Neuronal stem cell (in vitro differentiated cells): ENCODE data around the gene SPOCK1.
A peak's percentile ranks its signal among the peaks of the same experiment; 100 is the strongest.

Experiments
- DNase-seq: peaks from one replicate; pipeline ENCODE4 v3.0.0-alpha.2; 2013; ENCODE audit warnings: low spot score
- H2AFZ ChIP-seq: one replicate; pipeline ENCODE4 v1.6.1; 2013; ENCODE audit warnings: mild to moderate bottlenecking, low read length, inconsistent platforms
- H2AK5ac ChIP-seq: 2 replicates; pipeline ENCODE4 v1.6.1; 2013; ENCODE audit warnings: low read depth, mild to moderate bottlenecking, inconsistent platforms, low read length, moderate library complexity, mixed read lengths
- H2BK120ac ChIP-seq: 2 replicates; pipeline ENCODE4 v1.6.1; 2013; ENCODE audit warnings: low read depth, mild to moderate bottlenecking, inconsistent platforms, low read length, moderate library complexity, mixed read lengths
- H2BK12ac ChIP-seq: one replicate; pipeline ENCODE4 v1.6.1; 2013; ENCODE audit warnings: low read length, inconsistent platforms
- H2BK15ac ChIP-seq: 2 replicates; pipeline ENCODE4 v1.6.1; 2013; ENCODE audit warnings: mild to moderate bottlenecking, low read length, inconsistent platforms, mixed read lengths
- H2BK5ac ChIP-seq: one replicate; pipeline ENCODE4 v1.6.1; 2013; ENCODE audit warnings: inconsistent platforms, mild to moderate bottlenecking, low read length, moderate library complexity
- H3K14ac ChIP-seq: one replicate; pipeline ENCODE4 v1.6.1; 2013; ENCODE audit warnings: low read length, inconsistent platforms
- H3K18ac ChIP-seq: 2 replicates; pipeline ENCODE4 v1.6.1; 2013; ENCODE audit warnings: low read length, inconsistent platforms
- H3K23ac ChIP-seq: 2 replicates; pipeline ENCODE4 v1.6.1; 2013; ENCODE audit warnings: low read depth, mild to moderate bottlenecking, mixed read lengths, low read length, inconsistent platforms; ENCODE audit not compliant: poor library complexity
- H3K27ac ChIP-seq: replicated peaks from 3 replicates; pipeline ENCODE4 v1.5.1; 2013; ENCODE audit warnings: low read length, inconsistent platforms
- H3K27me3 ChIP-seq, 3 experiments: 2 replicates each; pipeline ENCODE4 v1.6.1; 2013; ENCODE audit warnings: low read length in 3 of 3, mild to moderate bottlenecking in 2 of 3, inconsistent platforms in 1 of 3, low read depth in 1 of 3, mixed read lengths in 1 of 3, moderate library complexity in 1 of 3; ENCODE audit not compliant: control insufficient read depth in 3 of 3, insufficient read depth in 3 of 3
- H3K36me3 ChIP-seq, 2 donors: replicated peaks in 1 of 2; 2 replicates each; pipeline ENCODE4 v1.6.1; 2013; ENCODE audit warnings: low read length in 2 of 2; ENCODE audit not compliant: control insufficient read depth in 2 of 2, insufficient read depth in 2 of 2
- H3K4ac ChIP-seq: 2 replicates; pipeline ENCODE4 v1.6.1; 2013; ENCODE audit warnings: inconsistent platforms, mild to moderate bottlenecking, low read length, moderate library complexity
- H3K4me1 ChIP-seq, 2 donors: 1 replicate in 1 of 2; 2 replicates in 1 of 2; pipeline ENCODE4 v1.6.1; 2013; ENCODE audit warnings: low read length in 2 of 2, low read depth in 1 of 2; ENCODE audit not compliant: control insufficient read depth in 2 of 2, insufficient read depth in 1 of 2
- H3K4me2 ChIP-seq: one replicate; pipeline ENCODE4 v1.6.1; 2013; ENCODE audit warnings: mild to moderate bottlenecking, low read length, inconsistent platforms; ENCODE audit not compliant: insufficient read depth, poor library complexity, severe bottlenecking
- H3K4me3 ChIP-seq, 2 donors: 2 replicates each; pipeline ENCODE4 v1.5.1; 2013; ENCODE audit warnings: low read length in 2 of 2, mild to moderate bottlenecking in 2 of 2, inconsistent platforms in 1 of 2, moderate library complexity in 1 of 2
- H3K79me1 ChIP-seq: one replicate; pipeline ENCODE4 v1.6.1; 2013; ENCODE audit warnings: low read depth, mild to moderate bottlenecking, inconsistent platforms, low read length, moderate library complexity
- H3K9ac ChIP-seq: one replicate; pipeline ENCODE4 v1.6.1; 2013; ENCODE audit warnings: mild to moderate bottlenecking, low read depth, low read length, inconsistent platforms; ENCODE audit not compliant: poor library complexity
- H3K9me3 ChIP-seq, 2 donors: replicated peaks in 1 of 2; 2 replicates each; pipeline versions ENCODE3 to v1.6.1; 2013; ENCODE audit warnings: low read length in 2 of 2, mild to moderate bottlenecking in 2 of 2, inconsistent platforms in 1 of 2, low read depth in 1 of 2, mixed read lengths in 1 of 2, moderate library complexity in 1 of 2; ENCODE audit not compliant: control insufficient read depth in 2 of 2, insufficient read depth in 1 of 2
- H4K8ac ChIP-seq: one replicate; pipeline ENCODE4 v1.6.1; 2013; ENCODE audit warnings: low read depth, mild to moderate bottlenecking, inconsistent platforms, low read length, moderate library complexity
- H4K91ac ChIP-seq: one replicate; pipeline ENCODE4 v1.6.1; 2013; ENCODE audit warnings: low read length, low read depth, mild to moderate bottlenecking, inconsistent platforms; ENCODE audit not compliant: poor library complexity
- WGBS, 2 donors: extraction: QIAGEN DNeasy Blood & Tissue Kit; methylation state at CpG; one replicate each; pipeline ENCODE4 v1.1.7; 2013; ENCODE audit warnings: missing lambda C conversion rate in 2 of 2, mixed read lengths in 1 of 2; ENCODE audit not compliant: insufficient read length in 2 of 2, insufficient replicate concordance in 1 of 2; ENCODE audit errors: extremely low coverage in 2 of 2; 5-methylcytosine and 5-hydroxymethylcytosine counted together

Gene SPOCK1

DNA sequence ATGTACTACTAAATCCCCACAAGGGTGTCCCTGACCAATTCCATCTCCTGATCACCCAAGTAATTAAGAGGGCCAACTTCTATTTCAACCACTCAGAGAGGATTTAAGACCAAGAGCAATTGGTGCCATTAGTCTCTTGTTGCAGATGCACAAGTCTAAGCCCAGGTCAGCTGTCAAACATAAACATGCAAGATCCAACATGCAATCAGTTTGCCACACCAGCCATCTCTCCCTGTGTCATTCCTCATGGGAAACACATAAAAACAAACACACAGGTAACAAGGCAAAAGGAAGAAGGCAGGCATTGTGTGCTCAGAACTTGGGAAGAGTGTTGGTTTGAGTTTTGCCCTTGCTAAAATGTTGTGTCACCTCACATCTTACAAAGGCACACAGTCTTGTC, 139.2 kb downstream of the SPOCK1 start:
- Histone ChIP-seq H3K18ac (no peak overlapping the region), H2BK15ac (no peak overlapping the region), H2AK5ac (no peak overlapping the region), H4K91ac (no peak overlapping the region), H3K27me3 (no peaks in the 10 kb centered on the region), H2BK12ac (no peak overlapping the region), H2BK120ac (no peak overlapping the region), H3K9ac (no peak overlapping the region), H3K36me3 (no peaks in the 10 kb centered on the region), H3K4me2 (no peak overlapping the region), H3K23ac (no peak overlapping the region), H3K4me3 (no peak overlapping the region), H3K27ac (no peak overlapping the region), H3K4me1 (no peaks in the 10 kb centered on the region), H2BK5ac (no peak overlapping the region), H3K79me1 (no peaks in the 10 kb centered on the region), H3K9me3 (no peaks in the 10 kb centered on the region), H2AFZ (no peak overlapping the region), H4K8ac (no peak overlapping the region), H3K14ac (no peak overlapping the region), H3K4ac (no peak overlapping the region)
- DNase-seq = no peak

DNA sequence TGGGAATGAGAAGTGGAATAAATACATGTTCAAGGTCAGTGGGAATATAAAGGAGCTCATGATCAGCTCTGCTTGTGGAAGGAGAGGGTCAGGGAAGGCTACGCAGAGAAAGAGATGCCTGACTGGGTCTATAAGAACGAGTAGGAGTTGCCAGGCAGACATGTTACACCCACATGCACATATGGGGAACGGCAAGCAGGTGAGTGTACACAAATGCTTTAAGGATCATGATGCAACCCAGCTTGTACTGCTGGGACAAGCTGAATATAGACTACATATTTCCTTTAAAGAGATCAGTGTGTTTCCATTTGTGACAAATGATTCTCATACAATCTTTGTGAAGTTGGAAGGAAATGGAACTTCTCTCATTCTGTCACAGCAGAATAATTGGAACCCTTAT, 141.7 kb downstream of the SPOCK1 start:
- Histone ChIP-seq H3K4me3 (no peak overlapping the region), H3K14ac (no peak overlapping the region), H3K27ac (no peak overlapping the region), H3K27me3 (no peaks in the 10 kb centered on the region), H3K36me3 (no peaks in the 10 kb centered on the region), H3K4ac (no peak overlapping the region), H2BK12ac (no peak overlapping the region), H3K9ac (no peak overlapping the region), H4K8ac (no peak overlapping the region), H4K91ac (no peak overlapping the region), H3K18ac (no peak overlapping the region), H2BK5ac (no peak overlapping the region), H2BK15ac (no peak overlapping the region), H3K9me3 (no peaks in the 10 kb centered on the region), H3K4me1 (no peaks in the 10 kb centered on the region), H2AK5ac (no peak overlapping the region), H2AFZ (no peak overlapping the region), H3K23ac (no peak overlapping the region), H3K79me1 (no peaks in the 10 kb centered on the region), H3K4me2 (no peak overlapping the region), H2BK120ac (no peak overlapping the region)
- no CpG with 5 or more reads among the region's 3 CpGs for WGBS, 2 donors
- no peak for DNase-seq

- Histone ChIP-seq H4K91ac (no peak overlapping the region), H2BK120ac (no peak overlapping the region), H3K18ac (no peak overlapping the region), H3K14ac (no peak overlapping the region), H3K4ac (no peak overlapping the region), H2BK12ac (no peak overlapping the region), H3K36me3 (no peaks in the 10 kb centered on the region), H3K23ac (no peak overlapping the region), H2BK5ac (no peak overlapping the region), H4K8ac (no peak overlapping the region), H3K27ac (no peak overlapping the region), H2BK15ac (no peak overlapping the region), H3K9ac (no peak overlapping the region), H2AK5ac (no peak overlapping the region), H3K4me1 (no peaks in the 10 kb centered on the region), H3K4me2 (no peak overlapping the region), H3K4me3 (no peak overlapping the region), H3K79me1 (no peaks in the 10 kb centered on the region), H3K27me3 (no peaks in the 10 kb centered on the region), H3K9me3 (no peaks in the 10 kb centered on the region), H2AFZ (no peak overlapping the region)
- no peak for DNase-seq
- WGBS, 2 donors = no CpG with 5 or more reads among the region's 4 CpGs
Observed at GRCh38 chr5:137356127-137356526, 143.0 kb downstream of the SPOCK1 start.

GRCh38 chr5:137355708-137356107, 143.4 kb downstream of the SPOCK1 start:
- H3K36me3 ChIP-seq = no peaks in the 10 kb centered on the region
- no peak overlapping the region for H3K4ac ChIP-seq
- H3K23ac ChIP-seq = no peak overlapping the region
- H4K91ac ChIP-seq = no peak overlapping the region
- H3K9me3 ChIP-seq = no peaks in the 10 kb centered on the region
- no CpG with 5 or more reads among the region's 4 CpGs for WGBS, 2 donors
- H3K4me3 ChIP-seq = no peak overlapping the region
- H3K9ac ChIP-seq = no peak overlapping the region
- H2BK5ac ChIP-seq = peak overlapping the region; percentile 56
- no peaks in the 10 kb centered on the region for H3K79me1 ChIP-seq
- H2AFZ ChIP-seq = no peak overlapping the region
- H3K27ac ChIP-seq = no peak overlapping the region
- H3K4me2 ChIP-seq = no peak overlapping the region
- no peak overlapping the region for H3K14ac ChIP-seq
- peak overlapping the region; percentile 17 for H2AK5ac ChIP-seq
- H4K8ac ChIP-seq = no peak overlapping the region
- no peak overlapping the region for H2BK12ac ChIP-seq
- DNase-seq = no peak
- no peak overlapping the region for H2BK120ac ChIP-seq
- no peak overlapping the region for H3K18ac ChIP-seq
- no peaks in the 10 kb centered on the region for H3K4me1 ChIP-seq
- no peaks in the 10 kb centered on the region for H3K27me3 ChIP-seq
- no peak overlapping the region for H2BK15ac ChIP-seq
